CD14-positive monocyte (primary cell): ENCODE data around the gene ANXA4. TPM values are rescaled to one million over a fixed set of nuclear protein-coding genes. Genes with fewer than 3 reads are reported as not detected.

Source experiments
- DNase-seq, 3 donors: peaks; one replicate each; pipeline ENCODE4 v3.0.0-alpha.2; 2011 to 2022
- H2AFZ ChIP-seq: 2 replicates; pipeline ENCODE4 v1.6.0; 2012; ENCODE audit warnings: mild to moderate bottlenecking, low read depth, low read length, inconsistent platforms; ENCODE audit not compliant: insufficient read depth, poor library complexity, severe bottlenecking
- H3K27ac ChIP-seq, 2 donors: 1 replicate in 1 of 2; 2 replicates in 1 of 2; pipeline ENCODE4 v1.5.1; 2012 to 2013; ENCODE audit warnings: low read length in 2 of 2, control low read depth in 1 of 2, inconsistent platforms in 1 of 2, low read depth in 1 of 2, mild to moderate bottlenecking in 1 of 2
- H3K27me3 ChIP-seq, 2 donors: one replicate each; pipeline versions ENCODE4 v1.6.0 to v1.6.1; 2011 to 2013; ENCODE audit warnings: low read length in 2 of 2; ENCODE audit not compliant: control insufficient read depth in 2 of 2, insufficient read depth in 2 of 2
- H3K36me3 ChIP-seq, 2 donors: replicated peaks in 1 of 2; 1 replicate in 1 of 2; 2 replicates in 1 of 2; pipeline versions ENCODE4 v1.5.1 to v1.6.1; 2012 to 2013; ENCODE audit warnings: low read length in 2 of 2, control low read depth in 1 of 2, inconsistent platforms in 1 of 2, mild to moderate bottlenecking in 1 of 2; ENCODE audit not compliant: insufficient read depth in 2 of 2, control insufficient read depth in 1 of 2
- H3K4me1 ChIP-seq, 2 donors: 1 replicate in 1 of 2; 2 replicates in 1 of 2; pipeline versions ENCODE4 v1.5.1 to v1.6.1; 2012 to 2013; ENCODE audit warnings: low read length in 2 of 2, control low read depth in 1 of 2, inconsistent platforms in 1 of 2, mild to moderate bottlenecking in 1 of 2, moderate library complexity in 1 of 2; ENCODE audit not compliant: insufficient read depth in 2 of 2, control insufficient read depth in 1 of 2
- H3K4me2 ChIP-seq: replicated peaks from 2 replicates; pipeline ENCODE3; 2012; ENCODE audit warnings: low read length, moderate library complexity, mild to moderate bottlenecking; ENCODE audit not compliant: poor library complexity, severe bottlenecking; ENCODE audit errors: extremely low read depth
- H3K4me3 ChIP-seq, 3 experiments: fragments of 200-600 bp in 1 of 3; sonication (generic) in 1 of 3; replicated peaks in 1 of 3; 1 replicate in 2 of 3; 2 replicates in 1 of 3; pipeline ENCODE4 v1.5.1; 2011 to 2013; ENCODE audit warnings: low read length in 3 of 3, mild to moderate bottlenecking in 3 of 3, control low read depth in 2 of 3, low read depth in 2 of 3, inconsistent platforms in 1 of 3, moderate library complexity in 1 of 3
- H3K79me2 ChIP-seq: 2 replicates; pipeline ENCODE4 v1.6.0; 2012; ENCODE audit warnings: mild to moderate bottlenecking, control low read depth, inconsistent platforms, low read length, moderate library complexity; ENCODE audit not compliant: insufficient read depth
- H3K9ac ChIP-seq: 2 replicates; pipeline ENCODE4 v1.6.0; 2017; ENCODE audit warnings: low read length, mild to moderate bottlenecking; ENCODE audit not compliant: insufficient read depth, poor library complexity, severe bottlenecking
- H3K9me3 ChIP-seq, 2 donors: replicated peaks in 1 of 2; 1 replicate in 1 of 2; 2 replicates in 1 of 2; pipeline versions ENCODE4 v1.5.1 to v1.6.1; 2012 to 2013; ENCODE audit warnings: low read length in 2 of 2, control low read depth in 1 of 2; ENCODE audit not compliant: control insufficient read depth in 1 of 2, insufficient read depth in 1 of 2
- H4K20me1 ChIP-seq: 2 replicates; pipeline ENCODE4 v1.6.0; 2012; ENCODE audit warnings: mild to moderate bottlenecking, low read length, control low read depth, moderate library complexity; ENCODE audit not compliant: insufficient read depth
- H3K27ac Mint-ChIP-seq, 7 donors: one replicate each; pipeline ENCODE4 v1.8.0; 2020; ENCODE audit warnings: mild to moderate bottlenecking in 7 of 7, mixed read lengths in 7 of 7, moderate library complexity in 6 of 7, inconsistent platforms in 2 of 7
- H3K27me3 Mint-ChIP-seq, 3 donors: one replicate each; pipeline ENCODE4 v1.8.0; 2021 to 2022; ENCODE audit warnings: low read depth in 3 of 3, mild to moderate bottlenecking in 3 of 3, mixed read lengths in 3 of 3, moderate library complexity in 3 of 3, inconsistent platforms in 1 of 3
- H3K36me3 Mint-ChIP-seq, 2 donors: one replicate each; pipeline ENCODE4 v1.8.0; 2020; ENCODE audit warnings: mixed read lengths in 2 of 2, inconsistent platforms in 1 of 2, mild to moderate bottlenecking in 1 of 2
- H3K4me1 Mint-ChIP-seq: one replicate; pipeline ENCODE4 v1.8.0; 2020; ENCODE audit warnings: mild to moderate bottlenecking, mixed read lengths
- H3K4me3 Mint-ChIP-seq, 2 donors: one replicate each; pipeline ENCODE4 v1.8.0; 2020; ENCODE audit warnings: mild to moderate bottlenecking in 2 of 2, mixed read lengths in 2 of 2, moderate library complexity in 1 of 2
- H3K9me3 Mint-ChIP-seq, 7 donors: one replicate each; pipeline ENCODE4 v1.8.0; 2020 to 2022; ENCODE audit warnings: mixed read lengths in 7 of 7, mild to moderate bottlenecking in 6 of 7, moderate library complexity in 6 of 7, inconsistent platforms in 2 of 7
- CTCF ChIP-seq: fragments of 200-600 bp; IDR thresholded peaks from one replicate; pipeline ENCODE4 v1.8.0; 2022; ENCODE audit warnings: antibody characterized with exemption, mild to moderate bottlenecking
- WGBS: methylation state at CpG from one replicate; pipeline ENCODE4 v1.1.5; 2013; ENCODE audit warnings: missing lambda C conversion rate; ENCODE audit not compliant: insufficient coverage; 5-methylcytosine and 5-hydroxymethylcytosine counted together
- intact Hi-C, 2 donors: fragments of 100-400 bp; cut with micrococcal nuclease; formaldehyde crosslinking; loops; one replicate each; pipeline versions ENCODE4 v1.15.0 to v1.15.1; 2023
- polyA plus RNA-seq, 3 donors: library from polyadenylated mRNA; depleted of rRNA in 1 of 3; unstranded in 2 of 3; stranded (reverse) in 1 of 3; fragments of 300-500 nt in 2 of 3; fragments of >200 nt in 1 of 3; fragmentation: Illumina TruSeq in 2 of 3; gene quantifications; 1 replicate in 2 of 3; 2 replicates in 1 of 3; pipeline ENCODE4 v1.2.3, GENCODE V29; 2012 to 2021

ANXA4 gene
- polyA plus RNA-seq, 3 donors = 30.0 to 95.7 (median 64.7) TPM

GRCh38 chr2:69817729-69818501 is 76.0 kb downstream of the ANXA4 start:
- no peak overlapping the region for H3K27ac ChIP-seq
- Mint-ChIP-seq H3K4me1 (peaks cover 4% of the 10 kb centered on the region), H3K27ac (no peak overlapping the region), H3K4me3 (no peak overlapping the region), H3K9me3 (peaks cover 0 to 2% (median 0%) of the 10 kb centered on the region in 7 donors), H3K27me3 (peaks cover 0 to 3% (median 0%) of the 10 kb centered on the region in 3 donors), H3K36me3 (peaks cover 65 to 73% of the 10 kb centered on the region in 2 donors)
- no peak overlapping the region for H2AFZ ChIP-seq
- TF ChIP-seq CTCF = no peak
- no peaks in the 10 kb centered on the region for H3K9me3 ChIP-seq
- WGBS = 92% methylated on average over 3 of the region's 4 CpGs
- no peak overlapping the region for H3K9ac ChIP-seq
- H3K27me3 ChIP-seq = no peaks in the 10 kb centered on the region
- intact Hi-C loops = loop anchor here (2.0 kb wide), 2 partner anchors 91 to 93 kb away; no protein-coding TSS in a partner anchor
- peaks cover 25 to 76% of the 10 kb centered on the region in 2 donors for H3K36me3 ChIP-seq
- no peak for DNase-seq
- H3K4me2 ChIP-seq = no peak overlapping the region
- no peaks in the 10 kb centered on the region for H4K20me1 ChIP-seq
- H3K79me2 ChIP-seq = no peaks in the 10 kb centered on the region
- no peak overlapping the region for H3K4me3 ChIP-seq
- peaks cover 0 to 6% of the 10 kb centered on the region in 2 donors for H3K4me1 ChIP-seq

- Mint-ChIP-seq H3K36me3 (peaks cover 9 to 10% of the 10 kb centered on the region in 2 donors), H3K27me3 (peaks cover 0 to 1% (median 0%) of the 10 kb centered on the region in 3 donors), H3K9me3 (peaks cover 0 to 3% (median 0%) of the 10 kb centered on the region in 7 donors), H3K27ac (peak overlapping the region in 3 of 7 donors; percentile 60 to 89 (median 84)), H3K4me3 (no peak overlapping the region), H3K4me1 (peaks cover 22% of the 10 kb centered on the region)
- Histone ChIP-seq H3K27ac (no peak overlapping the region), H3K9ac (no peak overlapping the region), H3K9me3 (no peaks in the 10 kb centered on the region), H4K20me1 (peaks cover 2% of the 10 kb centered on the region), H3K27me3 (no peaks in the 10 kb centered on the region), H3K4me3 (no peak overlapping the region), H3K79me2 (peaks cover 35% of the 10 kb centered on the region), H3K36me3 (peaks cover 0 to 4% of the 10 kb centered on the region in 2 donors), H3K4me2 (no peak overlapping the region), H3K4me1 (peaks cover 22 to 31% of the 10 kb centered on the region in 2 donors), H2AFZ (no peak overlapping the region)
- no peak for TF ChIP-seq CTCF
- WGBS = 100% methylated on average over 7 of the region's 9 CpGs
- no peak for DNase-seq
- intact Hi-C loops = no loop called here
Observed at GRCh38 chr2:69827796-69828540, 86.0 kb downstream of the ANXA4 start.
